IMR-90 (cell line): Measurements from ENCODE around the gene MARS2. TPM values are rescaled to one million over a fixed set of nuclear protein-coding genes. Genes with fewer than 3 reads are reported as not detected.
A peak's percentile ranks its signal among the peaks of the same experiment; 100 is the strongest.

Experiments
- ATAC-seq: fragments of 200-7000 bp; cut with Tn5 transposase; 2 replicates; pipeline ENCODE4 v1.9.1; 2020; ENCODE audit warnings: low read depth, mild to moderate bottlenecking, moderate library complexity
- BruUV-seq: library from RNA; stranded (reverse); fragments of 400-500 nt; replicated peaks from 2 replicates; lab custom pipeline; 2021; lab: Mats Ljungman, UMichigan
- CTCF ChIA-PET: fragments of 300-600 bp; formaldehyde crosslinking; extraction: SDS; loops from one replicate; lab custom pipeline; 2021; ENCODE audit warnings: antibody characterized with exemption; lab: Yijun Ruan, JAX
- POLR2A ChIA-PET: fragments of 300-600 bp; sonication (Branson Sonifier 250); formaldehyde crosslinking; loops from one replicate; lab custom pipeline; 2022; ENCODE audit warnings: antibody characterized with exemption; ENCODE audit not compliant: unreplicated experiment; lab: Charles Lee
- DNase-seq: peaks from one replicate; pipeline ENCODE4 v3.0.0; 2013
- H2AFZ ChIP-seq: replicated peaks from 2 replicates; pipeline ENCODE3; 2013; ENCODE audit warnings: low read length, mild to moderate bottlenecking; ENCODE audit not compliant: poor library complexity
- H2AK5ac ChIP-seq: 2 replicates; pipeline ENCODE4 v1.6.1; 2013; ENCODE audit warnings: low read depth, low read length, inconsistent platforms
- H2AK9ac ChIP-seq: replicated peaks from 2 replicates; pipeline ENCODE3; 2013; ENCODE audit warnings: mild to moderate bottlenecking, low read depth, low read length, moderate library complexity; ENCODE audit not compliant: poor library complexity
- H2BK120ac ChIP-seq: 2 replicates; pipeline ENCODE4 v1.6.1; 2013; ENCODE audit warnings: low read depth, low read length, inconsistent platforms
- H2BK15ac ChIP-seq: 3 replicates; pipeline ENCODE4 v1.6.1; 2013; ENCODE audit warnings: low read depth, low read length, inconsistent platforms
- H2BK20ac ChIP-seq: 2 replicates; pipeline ENCODE4 v1.6.1; 2013; ENCODE audit warnings: low read depth, mild to moderate bottlenecking, inconsistent platforms, low read length, moderate library complexity
- H2BK5ac ChIP-seq: 2 replicates; pipeline ENCODE4 v1.6.1; 2013; ENCODE audit warnings: mild to moderate bottlenecking, low read depth, low read length, inconsistent platforms; ENCODE audit not compliant: poor library complexity, severe bottlenecking
- H3K14ac ChIP-seq: replicated peaks from 2 replicates; pipeline ENCODE4 v1.6.1; 2013; ENCODE audit warnings: low read depth, low read length, inconsistent platforms
- H3K18ac ChIP-seq: 2 replicates; pipeline ENCODE4 v1.6.1; 2013; ENCODE audit warnings: low read depth, low read length, control low read depth
- H3K23ac ChIP-seq: 2 replicates; pipeline ENCODE4 v1.6.1; 2013; ENCODE audit warnings: low read depth, low read length, inconsistent platforms
- H3K27ac ChIP-seq: 2 replicates; pipeline ENCODE4 v1.5.1; 2013; ENCODE audit warnings: mild to moderate bottlenecking, control low read depth, low read length; ENCODE audit not compliant: insufficient read depth
- H3K27me3 ChIP-seq: 2 replicates; pipeline ENCODE4 v1.6.1; 2013; ENCODE audit warnings: low read length; ENCODE audit not compliant: control insufficient read depth, insufficient read depth
- H3K36me3 ChIP-seq: 2 replicates; pipeline ENCODE4 v1.6.1; 2013; ENCODE audit warnings: low read length, mixed read lengths; ENCODE audit not compliant: control insufficient read depth, insufficient read depth
- H3K4ac ChIP-seq: 2 replicates; pipeline ENCODE4 v1.6.1; 2013; ENCODE audit warnings: low read depth, low read length, inconsistent platforms
- H3K4me1 ChIP-seq: 2 replicates; pipeline ENCODE4 v1.6.1; 2013; ENCODE audit warnings: low read length, mixed read lengths; ENCODE audit not compliant: control insufficient read depth, insufficient read depth
- H3K4me2 ChIP-seq: 2 replicates; pipeline ENCODE4 v1.6.1; 2013; ENCODE audit warnings: low read depth, mild to moderate bottlenecking, control low read depth, low read length, moderate library complexity
- H3K4me3 ChIP-seq: 2 replicates; pipeline ENCODE4 v1.5.1; 2013; ENCODE audit warnings: low read depth, mild to moderate bottlenecking, control low read depth, low read length, moderate library complexity; ENCODE audit not compliant: insufficient read depth
- H3K56ac ChIP-seq: 2 replicates; pipeline ENCODE4 v1.6.1; 2013; ENCODE audit warnings: low read length, inconsistent platforms; ENCODE audit not compliant: insufficient read depth; ENCODE audit errors: extremely low read depth
- H3K79me1 ChIP-seq, 2 experiments: 2 replicates each; pipeline ENCODE4 v1.6.1; 2013; ENCODE audit warnings: low read length in 2 of 2, inconsistent platforms in 1 of 2, low read depth in 1 of 2
- H3K9ac ChIP-seq: 2 replicates; pipeline ENCODE4 v1.6.1; 2013; ENCODE audit warnings: low read depth, low read length, control low read depth
- H3K9me1 ChIP-seq: 2 replicates; pipeline ENCODE4 v1.6.1; 2013; ENCODE audit warnings: low read length, inconsistent platforms; ENCODE audit not compliant: insufficient read depth
- H3K9me3 ChIP-seq: 2 replicates; pipeline ENCODE4 v1.6.1; 2013; ENCODE audit warnings: low read length; ENCODE audit not compliant: control insufficient read depth, insufficient read depth
- H4K20me1 ChIP-seq: 2 replicates; pipeline ENCODE4 v1.6.1; 2013; ENCODE audit warnings: low read length, inconsistent platforms; ENCODE audit not compliant: insufficient read depth
- H4K5ac ChIP-seq: 2 replicates; pipeline ENCODE4 v1.6.1; 2013; ENCODE audit warnings: mild to moderate bottlenecking, low read depth, low read length, control low read depth
- H4K8ac ChIP-seq, 2 experiments: 2 replicates each; pipeline ENCODE4 v1.6.1; 2013; ENCODE audit warnings: low read depth in 2 of 2, low read length in 2 of 2, control low read depth in 1 of 2, inconsistent platforms in 1 of 2
- H4K91ac ChIP-seq: 2 replicates; pipeline ENCODE4 v1.6.1; 2013; ENCODE audit warnings: low read depth, low read length, inconsistent platforms; ENCODE audit not compliant: insufficient read depth
- MXI1 ChIP-seq: IDR thresholded peaks from 2 replicates; pipeline ENCODE4 v1.6.1; 2012; ENCODE audit warnings: low read depth, mild to moderate bottlenecking, low read length, moderate library complexity, borderline replicate concordance
- WGBS, 2 experiments: methylation state at CpG; one replicate each; pipeline versions ENCODE4 v1.1.5 to v1.1.7; 2013; ENCODE audit warnings: missing lambda C conversion rate in 2 of 2; ENCODE audit not compliant: insufficient read length in 1 of 2; ENCODE audit errors: extremely low coverage in 2 of 2; 5-methylcytosine and 5-hydroxymethylcytosine counted together
- dilution Hi-C: fragments of 300-500 bp; cut with HindIII; formaldehyde crosslinking; loops from one replicate; pipeline ENCODE4 v1.14.3; 2018; ENCODE audit warnings: low sequenced_read_pairs; ENCODE audit not compliant: unreplicated experiment
- in situ Hi-C: fragments of 300-500 bp; cut with MboI; formaldehyde crosslinking; loops from 3 replicates; pipeline ENCODE4 v1.14.3; 2019; ENCODE audit warnings: low sequenced_read_pairs, inconsistent platforms, mixed read lengths
- intact Hi-C: fragments of 100-400 bp; cut with micrococcal nuclease; formaldehyde crosslinking; loops from 2 replicates; pipeline ENCODE4 v1.10.0; 2022
- polyA plus RNA-seq, 3 experiments: library from polyadenylated mRNA; depleted of rRNA; stranded (reverse); fragments of >200 nt; gene quantifications; 2 replicates each; pipeline ENCODE4 v1.2.3, GENCODE V29; 2012; ENCODE audit warnings: low replicate concordance in 1 of 3
- total RNA-seq: library from RNA; depleted of rRNA; stranded (reverse); fragments of >200 nt; gene quantifications from 2 replicates; pipeline ENCODE4 v1.2.3, GENCODE V29; 2012
- TF ChIP-seq, protein P1 (sequence below): fragments of 150-350 bp; IDR thresholded peaks from 2 replicates; pipeline ENCODE4 v1.6.1; 2016; ENCODE audit warnings: low read depth, mild to moderate bottlenecking, low read length, moderate library complexity, borderline replicate concordance

Gene MARS2
- total and polyA plus RNA-seq, 2 of the 4 experiments (the other 2 are of a cell fraction) = 3.4 to 3.8 TPM

DNA sequence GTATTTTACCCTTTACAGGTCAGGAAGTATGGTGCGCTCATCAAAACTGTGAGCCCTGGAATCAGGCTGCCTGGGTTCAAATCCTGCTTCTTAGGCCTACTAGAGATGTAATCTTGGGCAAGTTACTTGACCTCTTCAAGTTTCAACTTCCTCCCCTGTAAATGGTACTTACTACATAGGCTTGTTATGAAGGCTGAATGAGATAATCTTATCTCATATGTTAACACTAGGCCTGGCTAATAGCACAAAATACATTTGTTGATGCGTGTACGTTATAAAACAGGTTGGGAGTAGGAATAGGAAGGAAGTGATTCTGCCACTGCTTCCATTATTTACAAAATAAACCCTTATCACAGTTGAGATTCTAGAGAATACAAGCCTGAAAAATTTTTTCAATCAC, 28.1 kb upstream of the MARS2 start:
- Histone ChIP-seq H2BK20ac (no peak overlapping the region), H3K56ac (no peak overlapping the region), H4K20me1 (no peaks in the 10 kb centered on the region), H3K9me1 (0 out of 2 replicates have a peak, but pooled peaks cover 3% of the 10 kb centered on the region), H4K91ac (no peak overlapping the region), H4K8ac (no peak overlapping the region), H3K4ac (peak overlapping the region; percentile 5; the same call in 1 of the 2 replicates), H3K4me2 (no peak overlapping the region), H3K9me3 (no peaks in the 10 kb centered on the region), H2AK9ac (no peak overlapping the region), H3K79me1 (peaks cover 0 to 7% of the 10 kb centered on the region in 2 experiments; a peak in 1 of 4 replicates), H2BK15ac (no peak overlapping the region), H3K27me3 (no peaks in the 10 kb centered on the region), H2AK5ac (no peak overlapping the region), H3K14ac (0 out of 2 replicates have a peak overlapping the region, but pooled peaks have one; percentile 9), H2BK5ac (no peak overlapping the region), H3K36me3 (no peaks in the 10 kb centered on the region), H2BK120ac (no peak overlapping the region), H3K9ac (no peak overlapping the region), H4K5ac (no peak overlapping the region), H3K18ac (no peak overlapping the region), H3K4me1 (peaks cover 2% of the 10 kb centered on the region; the same call in 1 of the 2 replicates), H3K4me3 (no peak overlapping the region), H3K27ac (no peak overlapping the region), H2AFZ (no peak overlapping the region), H3K23ac (no peak overlapping the region)
- intact Hi-C loops = no loop called here
- in situ Hi-C loops = no loop called here
- BruUV-seq = no TSS peak
- ChIA-PET CTCF (no interaction called here), POLR2A (no interaction called here)
- TF ChIP-seq, protein P1, sequence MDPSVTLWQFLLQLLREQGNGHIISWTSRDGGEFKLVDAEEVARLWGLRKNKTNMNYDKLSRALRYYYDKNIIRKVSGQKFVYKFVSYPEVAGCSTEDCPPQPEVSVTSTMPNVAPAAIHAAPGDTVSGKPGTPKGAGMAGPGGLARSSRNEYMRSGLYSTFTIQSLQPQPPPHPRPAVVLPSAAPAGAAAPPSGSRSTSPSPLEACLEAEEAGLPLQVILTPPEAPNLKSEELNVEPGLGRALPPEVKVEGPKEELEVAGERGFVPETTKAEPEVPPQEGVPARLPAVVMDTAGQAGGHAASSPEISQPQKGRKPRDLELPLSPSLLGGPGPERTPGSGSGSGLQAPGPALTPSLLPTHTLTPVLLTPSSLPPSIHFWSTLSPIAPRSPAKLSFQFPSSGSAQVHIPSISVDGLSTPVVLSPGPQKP = no peak
- TF ChIP-seq MXI1 = no peak
- ATAC-seq = no peak
- no CpG with 5 or more reads among the region's 3 CpGs for WGBS, 2 experiments
- dilution Hi-C loops = no loop called here
- no peak for DNase-seq
